Measurements from ENCODE around the gene AEBP2.
"Not testable (repeated sequence)": the region's sequence is repeated elsewhere in the genome, so short reads cannot be mapped to it uniquely, and the experiment has no call there.

AEBP2 gene

DNA sequence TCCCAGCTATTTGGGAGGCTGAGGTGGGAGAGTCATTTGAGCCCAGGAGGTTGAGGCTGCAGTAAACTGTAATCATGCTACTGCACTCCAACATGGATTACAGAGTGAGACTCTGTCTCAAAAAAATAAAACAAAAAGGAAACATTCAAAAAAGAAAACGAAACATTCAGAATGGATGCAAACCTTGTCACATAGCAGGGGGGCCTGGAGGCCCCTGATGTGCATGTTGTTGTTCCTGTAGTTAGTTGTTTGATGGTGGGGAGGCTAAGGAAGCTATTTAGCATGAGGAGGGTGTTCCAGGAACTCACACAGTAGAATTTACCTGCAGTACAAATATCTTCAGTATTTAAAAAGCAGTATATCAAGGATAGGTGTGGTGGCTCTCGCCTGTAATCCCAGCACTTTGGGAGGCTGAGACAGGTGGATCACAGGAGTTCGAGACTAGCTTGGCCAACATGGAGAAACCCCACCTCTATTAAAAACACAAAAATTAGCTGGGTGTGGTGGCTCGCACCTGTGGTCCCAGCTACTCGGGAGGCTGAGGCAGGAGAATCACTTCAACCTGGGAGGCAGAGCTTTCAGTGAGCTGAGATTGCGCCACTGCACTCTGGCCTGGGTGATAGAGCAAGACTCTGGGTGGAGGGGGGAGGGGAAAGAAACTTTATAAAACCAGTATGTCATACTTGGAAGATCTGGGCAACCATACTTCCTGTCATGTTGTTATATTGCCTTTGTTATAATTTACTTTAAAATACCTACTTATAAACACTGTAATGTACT is 17.6 kb upstream of the AEBP2 start:
- Histone ChIP-seq H3K79me2 (ENCODE audit: insufficient read depth, low read length) (no peaks in the 10 kb centered on the region), H3K4me3 (ENCODE audit: insufficient read depth, low read length, poor library complexity, severe bottlenecking) (no peak overlapping the region), H4K20me1 (ENCODE audit: low read depth, low read length) (no peaks in the 10 kb centered on the region), H3K9ac (ENCODE audit: low read length) (no peak overlapping the region), H2AFZ (ENCODE audit: low read depth, low read length, severe bottlenecking) (no peak overlapping the region), H3K36me3 (ENCODE audit: low read length) (no peaks in the 10 kb centered on the region), H3K27ac (ENCODE audit: low read depth, low read length) (no peak overlapping the region), H3K9me3 (ENCODE audit: insufficient read depth, low read length) (no peaks in the 10 kb centered on the region), H3K9me2 (replicated peaks; ENCODE audit: insufficient read depth, low read length) (no peaks in the 10 kb centered on the region), H3K27me3 (ENCODE audit: low read length) (no peaks in the 10 kb centered on the region), H3F3A (ENCODE audit: insufficient read depth) (no peaks in the 10 kb centered on the region), H3K4me2 (ENCODE audit: low read depth, low read length, poor library complexity, severe bottlenecking) (no peak overlapping the region)
- TF ChIP-seq, protein P1, sequence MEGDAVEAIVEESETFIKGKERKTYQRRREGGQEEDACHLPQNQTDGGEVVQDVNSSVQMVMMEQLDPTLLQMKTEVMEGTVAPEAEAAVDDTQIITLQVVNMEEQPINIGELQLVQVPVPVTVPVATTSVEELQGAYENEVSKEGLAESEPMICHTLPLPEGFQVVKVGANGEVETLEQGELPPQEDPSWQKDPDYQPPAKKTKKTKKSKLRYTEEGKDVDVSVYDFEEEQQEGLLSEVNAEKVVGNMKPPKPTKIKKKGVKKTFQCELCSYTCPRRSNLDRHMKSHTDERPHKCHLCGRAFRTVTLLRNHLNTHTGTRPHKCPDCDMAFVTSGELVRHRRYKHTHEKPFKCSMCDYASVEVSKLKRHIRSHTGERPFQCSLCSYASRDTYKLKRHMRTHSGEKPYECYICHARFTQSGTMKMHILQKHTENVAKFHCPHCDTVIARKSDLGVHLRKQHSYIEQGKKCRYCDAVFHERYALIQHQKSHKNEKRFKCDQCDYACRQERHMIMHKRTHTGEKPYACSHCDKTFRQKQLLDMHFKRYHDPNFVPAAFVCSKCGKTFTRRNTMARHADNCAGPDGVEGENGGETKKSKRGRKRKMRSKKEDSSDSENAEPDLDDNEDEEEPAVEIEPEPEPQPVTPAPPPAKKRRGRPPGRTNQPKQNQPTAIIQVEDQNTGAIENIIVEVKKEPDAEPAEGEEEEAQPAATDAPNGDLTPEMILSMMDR (IDR thresholded peaks at IDR 0.05; ENCODE audit: insufficient read depth, low read length, poor library complexity, severe bottlenecking), result no peak
- TF ChIP-seq EZH2phosphoT487 (conservative IDR thresholded peaks at IDR 0.05; ENCODE audit: low read length), result no peak

DNA sequence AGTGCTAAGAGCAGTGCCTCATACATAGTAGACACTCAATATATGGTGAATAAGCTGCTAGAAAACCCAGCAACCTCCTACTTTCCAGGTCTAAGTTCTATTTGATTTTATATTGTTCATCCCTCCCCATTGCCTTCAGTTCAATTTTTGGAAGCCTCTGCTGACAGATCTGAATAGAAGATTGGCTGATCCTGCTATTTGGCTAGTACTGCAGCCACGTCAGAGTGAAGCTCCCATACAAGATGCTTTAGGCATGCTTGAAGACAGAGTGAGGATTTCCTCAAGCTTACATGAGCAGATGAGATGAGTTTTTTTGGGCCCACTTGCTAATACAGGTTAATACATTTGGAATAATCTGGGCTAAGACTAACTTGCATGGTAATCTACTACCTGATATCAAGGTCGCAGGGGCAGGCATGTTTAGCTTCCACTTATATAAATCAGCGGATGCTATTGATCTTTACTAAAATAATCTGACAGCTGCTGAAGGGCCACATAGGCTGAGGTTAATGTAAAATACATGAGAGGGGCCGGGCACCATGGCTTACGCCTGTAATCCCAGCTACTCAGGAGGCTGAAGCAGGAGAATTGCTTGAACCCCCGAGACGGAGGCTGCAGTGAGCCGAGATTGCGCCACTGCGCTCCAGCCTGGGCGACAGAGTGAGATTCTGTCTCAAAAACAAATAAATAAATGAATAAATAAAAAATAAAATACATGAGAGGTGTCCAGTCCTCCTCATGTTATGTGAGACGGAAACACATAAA is 15.9 kb upstream of the AEBP2 start:
- TF ChIP-seq, protein P1 (IDR thresholded peaks at IDR 0.05; ENCODE audit: insufficient read depth, low read length, poor library complexity, severe bottlenecking), result no peak
- TF ChIP-seq EZH2phosphoT487 (conservative IDR thresholded peaks at IDR 0.05; ENCODE audit: low read length), result no peak
- Histone ChIP-seq H4K20me1 (ENCODE audit: low read depth, low read length) (no peaks in the 10 kb centered on the region), H2AFZ (ENCODE audit: low read depth, low read length, severe bottlenecking) (no peak overlapping the region), H3K36me3 (ENCODE audit: low read length) (no peaks in the 10 kb centered on the region), H3K4me2 (ENCODE audit: low read depth, low read length, poor library complexity, severe bottlenecking) (no peak overlapping the region), H3F3A (ENCODE audit: insufficient read depth) (no peaks in the 10 kb centered on the region), H3K4me3 (ENCODE audit: insufficient read depth, low read length, poor library complexity, severe bottlenecking) (no peak overlapping the region), H3K27ac (ENCODE audit: low read depth, low read length) (no peak overlapping the region), H3K9me2 (replicated peaks; ENCODE audit: insufficient read depth, low read length) (no peaks in the 10 kb centered on the region), H3K27me3 (ENCODE audit: low read length) (no peaks in the 10 kb centered on the region), H3K79me2 (ENCODE audit: insufficient read depth, low read length) (no peaks in the 10 kb centered on the region), H3K9me3 (ENCODE audit: insufficient read depth, low read length) (no peaks in the 10 kb centered on the region), H3K9ac (ENCODE audit: low read length) (no peak overlapping the region)

DNA sequence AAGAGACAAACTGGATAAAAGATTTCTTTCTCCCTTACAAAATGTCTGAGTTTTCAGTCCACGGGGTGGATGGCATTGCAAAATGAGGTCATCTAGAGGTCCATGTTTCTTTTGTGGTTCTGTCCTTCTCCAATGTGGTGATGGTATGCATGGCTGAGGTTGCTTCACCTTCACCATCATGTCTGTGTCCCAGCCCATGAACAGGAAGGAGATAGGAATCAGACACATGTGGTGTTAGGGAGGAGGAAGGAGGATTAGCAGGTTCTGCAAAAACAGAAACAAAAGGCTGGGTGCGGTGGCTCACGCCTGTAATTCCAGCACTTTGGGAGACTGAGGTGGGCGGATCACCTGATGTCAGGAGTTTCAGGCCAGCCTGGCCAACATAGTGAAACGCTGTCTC is 11.0 kb upstream of the AEBP2 start:
- Histone ChIP-seq H3K4me2 (ENCODE audit: low read depth, low read length, poor library complexity, severe bottlenecking) (no peak overlapping the region), H3K79me2 (ENCODE audit: insufficient read depth, low read length) (no peaks in the 10 kb centered on the region), H3K27me3 (ENCODE audit: low read length) (no peaks in the 10 kb centered on the region), H3K9me3 (ENCODE audit: insufficient read depth, low read length) (no peaks in the 10 kb centered on the region), H3K9ac (ENCODE audit: low read length) (no peak overlapping the region), H3K4me3 (ENCODE audit: insufficient read depth, low read length, poor library complexity, severe bottlenecking) (no peak overlapping the region), H3K9me2 (replicated peaks; ENCODE audit: insufficient read depth, low read length) (no peaks in the 10 kb centered on the region), H3F3A (ENCODE audit: insufficient read depth) (no peaks in the 10 kb centered on the region), H4K20me1 (ENCODE audit: low read depth, low read length) (no peaks in the 10 kb centered on the region), H3K27ac (ENCODE audit: low read depth, low read length) (no peak overlapping the region), H2AFZ (ENCODE audit: low read depth, low read length, severe bottlenecking) (no peak overlapping the region), H3K36me3 (ENCODE audit: low read length) (no peaks in the 10 kb centered on the region)
- no peak for TF ChIP-seq EZH2phosphoT487 (conservative IDR thresholded peaks at IDR 0.05; ENCODE audit: low read length)
- TF ChIP-seq, protein P1 (IDR thresholded peaks at IDR 0.05; ENCODE audit: insufficient read depth, low read length, poor library complexity, severe bottlenecking), result no peak

DNA sequence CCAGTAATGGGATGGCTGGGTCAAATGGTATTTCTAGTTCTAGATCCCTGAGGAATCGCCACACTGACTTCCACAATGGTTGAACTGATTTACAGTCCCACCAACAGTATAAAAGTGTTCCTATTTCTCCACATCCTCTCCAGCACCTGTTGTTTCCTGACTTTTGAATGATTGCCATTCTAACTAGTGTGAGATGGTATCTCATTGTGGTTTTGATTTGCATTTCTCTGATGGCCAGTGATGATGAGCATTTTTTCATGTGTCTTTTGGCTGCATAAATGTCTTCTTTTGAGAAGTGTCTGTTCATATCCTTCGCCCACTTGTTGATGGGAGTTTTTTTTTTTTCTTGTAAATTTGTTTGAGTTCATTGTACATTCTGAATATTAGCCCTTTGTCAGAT is 9.8 kb upstream of the AEBP2 start:
- not testable (repeated sequence) for H3K9me2 ChIP-seq (replicated peaks; ENCODE audit: insufficient read depth, low read length); H3K4me3 ChIP-seq (ENCODE audit: insufficient read depth, low read length, poor library complexity, severe bottlenecking); H3F3A ChIP-seq (ENCODE audit: insufficient read depth); H4K20me1 ChIP-seq (ENCODE audit: low read depth, low read length); H3K9me3 ChIP-seq (ENCODE audit: insufficient read depth, low read length); H3K79me2 ChIP-seq (ENCODE audit: insufficient read depth, low read length); H3K4me2 ChIP-seq (ENCODE audit: low read depth, low read length, poor library complexity, severe bottlenecking); H3K36me3 ChIP-seq (ENCODE audit: low read length); H2AFZ ChIP-seq (ENCODE audit: low read depth, low read length, severe bottlenecking); H3K9ac ChIP-seq (ENCODE audit: low read length); H3K27ac ChIP-seq (ENCODE audit: low read depth, low read length); H3K27me3 ChIP-seq (ENCODE audit: low read length)
